ENCODE measurements around the gene GARRE1. TPM values are rescaled to one million over a fixed set of nuclear protein-coding genes. Genes with fewer than 3 reads are reported as not detected.

GARRE1 gene
- total and polyA plus RNA-seq, 2 of the 4 experiments (the other 2 are of a cell fraction), result 13.8 to 16.9 TPM

DNA sequence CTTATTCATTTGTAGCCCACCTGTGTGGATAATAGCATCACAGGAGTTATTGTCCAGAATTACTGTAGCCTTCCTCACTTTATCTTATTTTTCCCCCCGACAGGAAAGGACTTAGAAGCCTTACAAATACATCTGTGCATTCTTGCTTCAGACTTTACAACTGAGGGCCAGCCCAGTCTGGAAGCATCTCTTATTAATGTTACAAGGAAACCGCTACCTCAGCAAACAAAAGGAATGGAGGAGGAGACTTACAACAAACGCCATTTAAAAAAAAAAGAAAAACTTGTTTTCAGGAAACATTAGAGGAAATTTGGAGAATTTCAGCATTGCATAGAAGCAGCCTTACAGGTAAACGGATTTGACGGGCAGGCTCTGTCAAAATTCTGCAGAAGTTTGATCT, 45.2 kb downstream of the GARRE1 start:
- dilution Hi-C loops (cut with HindIII; ENCODE audit: low sequenced_read_pairs, unreplicated experiment), result no loop called here
- Histone ChIP-seq H3K9ac (ENCODE audit: low read depth, low read length) (no peak overlapping the region), H3K18ac (ENCODE audit: low read depth, low read length) (no peak overlapping the region), H2BK5ac (ENCODE audit: low read depth, low read length, poor library complexity, severe bottlenecking) (no peak overlapping the region), H3K27me3 (ENCODE audit: control insufficient read depth, insufficient read depth, low read length) (no peaks in the 10 kb centered on the region), H3K56ac (ENCODE audit: extremely low read depth, insufficient read depth, low read length) (no peak overlapping the region), H3K4me3 (ENCODE audit: insufficient read depth, low read depth, low read length) (no peak overlapping the region), H2AK9ac (replicated peaks; ENCODE audit: low read depth, low read length, poor library complexity) (no peak overlapping the region), H2BK15ac (ENCODE audit: low read depth, low read length) (no peak overlapping the region), H4K20me1 (ENCODE audit: insufficient read depth, low read length) (no peaks in the 10 kb centered on the region), H3K4me2 (ENCODE audit: low read depth, low read length) (no peak overlapping the region), H3K4me1 (ENCODE audit: control insufficient read depth, insufficient read depth, low read length) (no peaks in the 10 kb centered on the region), H3K36me3 (ENCODE audit: control insufficient read depth, insufficient read depth, low read length) (peaks cover 11% of the 10 kb centered on the region), H2BK20ac (ENCODE audit: low read depth, low read length) (no peak overlapping the region), H2BK120ac (ENCODE audit: low read depth, low read length) (no peak overlapping the region), H4K91ac (ENCODE audit: insufficient read depth, low read depth, low read length) (no peak overlapping the region), H4K8ac (ENCODE audit: low read depth in 2 of 2, low read length in 2 of 2) (no peak overlapping the region), H3K14ac (replicated peaks; ENCODE audit: low read depth, low read length) (no peak overlapping the region), H3K9me3 (ENCODE audit: control insufficient read depth, insufficient read depth, low read length) (no peaks in the 10 kb centered on the region), H4K5ac (ENCODE audit: low read depth, low read length) (no peak overlapping the region), H2AK5ac (ENCODE audit: low read depth, low read length) (no peak overlapping the region), H3K4ac (ENCODE audit: low read depth, low read length) (no peak overlapping the region), H3K27ac (ENCODE audit: insufficient read depth, low read length) (no peak overlapping the region), H3K79me1 (ENCODE audit: low read depth in 1 of 2, low read length in 2 of 2) (peaks cover 25 to 34% of the 10 kb centered on the region in 2 experiments; a peak in 3 of 4 replicates), H2AFZ (replicated peaks; ENCODE audit: low read length, poor library complexity) (no peak overlapping the region), H3K9me1 (ENCODE audit: insufficient read depth, low read length) (peaks cover 12% of the 10 kb centered on the region; the same call in 1 of the 2 replicates), H3K23ac (ENCODE audit: low read depth, low read length) (no peak overlapping the region)
- no peak for TF ChIP-seq SMC3 (IDR thresholded peaks at IDR 0.05; ENCODE audit: low read depth, low read length)
- TF ChIP-seq POLR2A (IDR thresholded peaks at IDR 0.05; ENCODE audit: low read depth, low read length), result no peak
- no peak for TF ChIP-seq NFE2L2 (IDR thresholded peaks at IDR 0.05; ENCODE audit: low read depth, low read length)
- TF ChIP-seq MAFK (IDR thresholded peaks at IDR 0.05; ENCODE audit: low read depth, low read length), result no peak
- no peak for TF ChIP-seq CEBPB (IDR thresholded peaks at IDR 0.05; ENCODE audit: low read depth, low read length)
- TF ChIP-seq RFX5 (IDR thresholded peaks at IDR 0.05; ENCODE audit: low read depth, low read length), result no peak
- TF ChIP-seq, protein P1, sequence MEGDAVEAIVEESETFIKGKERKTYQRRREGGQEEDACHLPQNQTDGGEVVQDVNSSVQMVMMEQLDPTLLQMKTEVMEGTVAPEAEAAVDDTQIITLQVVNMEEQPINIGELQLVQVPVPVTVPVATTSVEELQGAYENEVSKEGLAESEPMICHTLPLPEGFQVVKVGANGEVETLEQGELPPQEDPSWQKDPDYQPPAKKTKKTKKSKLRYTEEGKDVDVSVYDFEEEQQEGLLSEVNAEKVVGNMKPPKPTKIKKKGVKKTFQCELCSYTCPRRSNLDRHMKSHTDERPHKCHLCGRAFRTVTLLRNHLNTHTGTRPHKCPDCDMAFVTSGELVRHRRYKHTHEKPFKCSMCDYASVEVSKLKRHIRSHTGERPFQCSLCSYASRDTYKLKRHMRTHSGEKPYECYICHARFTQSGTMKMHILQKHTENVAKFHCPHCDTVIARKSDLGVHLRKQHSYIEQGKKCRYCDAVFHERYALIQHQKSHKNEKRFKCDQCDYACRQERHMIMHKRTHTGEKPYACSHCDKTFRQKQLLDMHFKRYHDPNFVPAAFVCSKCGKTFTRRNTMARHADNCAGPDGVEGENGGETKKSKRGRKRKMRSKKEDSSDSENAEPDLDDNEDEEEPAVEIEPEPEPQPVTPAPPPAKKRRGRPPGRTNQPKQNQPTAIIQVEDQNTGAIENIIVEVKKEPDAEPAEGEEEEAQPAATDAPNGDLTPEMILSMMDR (conservative IDR thresholded peaks at IDR 0.05; ENCODE audit: low read depth, low read length), result no peak
- no peak for TF ChIP-seq RCOR1 (IDR thresholded peaks at IDR 0.05; ENCODE audit: insufficient replicate concordance, low read length)
- TF ChIP-seq MAZ (IDR thresholded peaks at IDR 0.05; ENCODE audit: borderline replicate concordance, low read depth, low read length), result no peak
- TF ChIP-seq, protein P2, sequence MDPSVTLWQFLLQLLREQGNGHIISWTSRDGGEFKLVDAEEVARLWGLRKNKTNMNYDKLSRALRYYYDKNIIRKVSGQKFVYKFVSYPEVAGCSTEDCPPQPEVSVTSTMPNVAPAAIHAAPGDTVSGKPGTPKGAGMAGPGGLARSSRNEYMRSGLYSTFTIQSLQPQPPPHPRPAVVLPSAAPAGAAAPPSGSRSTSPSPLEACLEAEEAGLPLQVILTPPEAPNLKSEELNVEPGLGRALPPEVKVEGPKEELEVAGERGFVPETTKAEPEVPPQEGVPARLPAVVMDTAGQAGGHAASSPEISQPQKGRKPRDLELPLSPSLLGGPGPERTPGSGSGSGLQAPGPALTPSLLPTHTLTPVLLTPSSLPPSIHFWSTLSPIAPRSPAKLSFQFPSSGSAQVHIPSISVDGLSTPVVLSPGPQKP (IDR thresholded peaks at IDR 0.05; ENCODE audit: borderline replicate concordance, low read depth, low read length), result no peak
- no peak for TF ChIP-seq CHD1 (IDR thresholded peaks at IDR 0.05; ENCODE audit: low read depth, low read length)
- CTCF ChIA-PET, result no interaction called here
- in situ Hi-C loops (cut with MboI; ENCODE audit: low sequenced_read_pairs), result no loop called here
- WGBS, 2 experiments (ENCODE audit: extremely low coverage in 2 of 2, insufficient read length in 1 of 2), result 90% methylated on average over 2 of the region's 5 CpGs; no CpG with 5 or more reads in 1 of the 2 experiments
- POLR2A ChIA-PET (ENCODE audit: unreplicated experiment), result no interaction called here
- BruUV-seq (replicated peaks), result no TSS peak
- ATAC-seq (ENCODE audit: low read depth) (no peak), DNase-seq (no peak)
- intact Hi-C loops (cut with micrococcal nuclease), result no loop called here

Measured in IMR-90 (cell line).